Activated naive CD4-positive, alpha-beta T cell treated with anti-CD3 and anti-CD28 coated beads for 36 hours (primary cell): Measurements from ENCODE around the gene SSU72. TPM values are rescaled to one million over a fixed set of nuclear protein-coding genes. Genes with fewer than 3 reads are reported as not detected.
"Not testable (repeated sequence)": the region's sequence is repeated elsewhere in the genome, so short reads cannot be mapped to it uniquely, and the experiment has no call there.

Experiments used
- CTCF ChIA-PET: fragments of 350-600 bp; sonication (Branson Sonifier 250); formaldehyde crosslinking; loops from one replicate; lab custom pipeline; 2021; ENCODE audit warnings: antibody characterized with exemption; lab: Charles Lee
- DNase-seq: peaks from one replicate; pipeline ENCODE4 v3.0.0-alpha.2; 2020
- H3K27ac Mint-ChIP-seq: one replicate; pipeline ENCODE4 v1.8.0; 2021; ENCODE audit warnings: mild to moderate bottlenecking, mixed read lengths
- H3K27me3 Mint-ChIP-seq: one replicate; pipeline ENCODE4 v1.8.0; 2021; ENCODE audit warnings: low read depth, mixed read lengths
- H3K36me3 Mint-ChIP-seq: one replicate; pipeline ENCODE4 v1.8.0; 2021; ENCODE audit warnings: low read depth, mixed read lengths
- H3K4me1 Mint-ChIP-seq: one replicate; pipeline ENCODE4 v1.8.0; 2021; ENCODE audit warnings: low read depth, mixed read lengths
- H3K4me3 Mint-ChIP-seq: one replicate; pipeline ENCODE4 v1.8.0; 2021; ENCODE audit warnings: mild to moderate bottlenecking, moderate library complexity, mixed read lengths
- H3K9me3 Mint-ChIP-seq: one replicate; pipeline ENCODE4 v1.8.0; 2021; ENCODE audit warnings: mixed read lengths
- intact Hi-C: fragments of 100-400 bp; cut with micrococcal nuclease; formaldehyde crosslinking; loops from one replicate; pipeline ENCODE4 v1.15.1; 2023
- total RNA-seq, 2 experiments: library from RNA; stranded (reverse); gene quantifications; one replicate each; pipeline ENCODE4 v1.2.3, GENCODE V29; 2021

SSU72 gene
- total RNA-seq, 2 experiments from 2014 or later, result 91.6 to 95.9 TPM

GRCh38 chr1:1598720-1599029 lies 24.0 kb upstream of the SSU72 start:
- peaks cover 6% of the 10 kb centered on the region for H3K27me3 Mint-ChIP-seq
- peaks cover 11% of the 10 kb centered on the region for H3K4me1 Mint-ChIP-seq
- no peak for DNase-seq
- H3K9me3 Mint-ChIP-seq, result no peaks in the 10 kb centered on the region
- H3K27ac Mint-ChIP-seq, result no peak overlapping the region
- intact Hi-C loops, result no loop called here
- H3K4me3 Mint-ChIP-seq, result peak overlapping the region; percentile 73
- CTCF ChIA-PET, result no interaction called here
- no peaks in the 10 kb centered on the region for H3K36me3 Mint-ChIP-seq

- Mint-ChIP-seq H3K27me3 (peaks cover 6% of the 10 kb centered on the region), H3K9me3 (no peaks in the 10 kb centered on the region), H3K36me3 (no peaks in the 10 kb centered on the region), H3K4me1 (peaks cover 11% of the 10 kb centered on the region), H3K27ac (no peak overlapping the region), H3K4me3 (no peak overlapping the region)
- no peak for DNase-seq
- CTCF ChIA-PET, result interaction anchor here (0.6 to 1.1 kb wide), 2 partner anchors 16 to 230 kb away, joined by 4 to 5 read pairs; no protein-coding TSS in a partner anchor
- intact Hi-C loops, result no loop called here
Observed at GRCh38 chr1:1598051-1598719, 23.5 kb upstream of the SSU72 start.

GRCh38 chr1:1597275-1597930 lies 22.7 kb upstream of the SSU72 start:
- Mint-ChIP-seq H3K27ac (no peak overlapping the region), H3K9me3 (no peaks in the 10 kb centered on the region), H3K4me1 (peaks cover 11% of the 10 kb centered on the region), H3K4me3 (no peak overlapping the region), H3K27me3 (peaks cover 6% of the 10 kb centered on the region), H3K36me3 (no peaks in the 10 kb centered on the region)
- CTCF ChIA-PET, result interaction anchor here (0.6 to 1.1 kb wide), 2 partner anchors 17 to 230 kb away, joined by 4 to 5 read pairs; no protein-coding TSS in a partner anchor
- peak; percentile 27 for DNase-seq
- intact Hi-C loops, result loop anchor here (2.0 kb wide), 1 partner anchor 23 kb away; the partner anchor contains the start of gene SSU72

GRCh38 chr1:1596493-1597274 lies 22.0 kb upstream of the SSU72 start:
- Mint-ChIP-seq H3K4me3 (no peak overlapping the region), H3K36me3 (no peaks in the 10 kb centered on the region), H3K9me3 (no peaks in the 10 kb centered on the region), H3K4me1 (peaks cover 11% of the 10 kb centered on the region), H3K27ac (no peak overlapping the region), H3K27me3 (peaks cover 6% of the 10 kb centered on the region)
- DNase-seq, result no peak
- CTCF ChIA-PET, result interaction anchor here (1.1 kb wide), 1 partner anchor 17 kb away, joined by 5 read pairs; no protein-coding TSS in a partner anchor
- intact Hi-C loops, result loop anchor here (2.0 kb wide), 1 partner anchor 22 kb away; the partner anchor contains the start of gene SSU72

- H3K9me3 Mint-ChIP-seq, intact Hi-C loops, H3K4me1 Mint-ChIP-seq, H3K27me3 Mint-ChIP-seq, H3K36me3 Mint-ChIP-seq, H3K27ac Mint-ChIP-seq, DNase-seq, H3K4me3 Mint-ChIP-seq, CTCF ChIA-PET: not testable (repeated sequence)
Observed at GRCh38 chr1:1595341-1595740, 20.7 kb upstream of the SSU72 start.

GRCh38 chr1:1594602-1595260 lies 20.1 kb upstream of the SSU72 start:
- Mint-ChIP-seq H3K27me3 (peaks cover 6% of the 10 kb centered on the region), H3K4me1 (peaks cover 10% of the 10 kb centered on the region), H3K36me3 (no peaks in the 10 kb centered on the region), H3K9me3 (no peaks in the 10 kb centered on the region), H3K27ac (no peak overlapping the region), H3K4me3 (no peak overlapping the region)
- no peak for DNase-seq
- intact Hi-C loops, result no loop called here
- CTCF ChIA-PET, result interaction anchor here (0.5 kb wide), 1 partner anchor 16 kb away, joined by 3 read pairs; no protein-coding TSS in a partner anchor

- Mint-ChIP-seq H3K4me1 (peaks cover 8% of the 10 kb centered on the region), H3K27me3 (peaks cover 4% of the 10 kb centered on the region), H3K9me3 (no peaks in the 10 kb centered on the region), H3K27ac (no peak overlapping the region), H3K4me3 (no peak overlapping the region), H3K36me3 (no peaks in the 10 kb centered on the region)
- CTCF ChIA-PET, result no interaction called here
- no peak for DNase-seq
- intact Hi-C loops, result no loop called here
Observed at GRCh38 chr1:1593834-1594601, 19.4 kb upstream of the SSU72 start.

- no peaks in the 10 kb centered on the region for H3K4me1 Mint-ChIP-seq
- H3K27ac Mint-ChIP-seq, result no peak overlapping the region
- H3K27me3 Mint-ChIP-seq, result peaks cover 2% of the 10 kb centered on the region
- no peak for DNase-seq
- intact Hi-C loops, result no loop called here
- H3K9me3 Mint-ChIP-seq, result no peaks in the 10 kb centered on the region
- H3K4me3 Mint-ChIP-seq, result no peak overlapping the region
- CTCF ChIA-PET, result no interaction called here
- H3K36me3 Mint-ChIP-seq, result no peaks in the 10 kb centered on the region
Observed at GRCh38 chr1:1591452-1591851, 16.8 kb upstream of the SSU72 start.

- Mint-ChIP-seq H3K4me3 (no peak overlapping the region), H3K27me3 (peaks cover 5% of the 10 kb centered on the region), H3K9me3 (no peaks in the 10 kb centered on the region), H3K4me1 (no peaks in the 10 kb centered on the region), H3K36me3 (no peaks in the 10 kb centered on the region), H3K27ac (no peak overlapping the region)
- intact Hi-C loops, result no loop called here
- DNase-seq, result no peak
- CTCF ChIA-PET, result no interaction called here
Observed at GRCh38 chr1:1583347-1584010, 8.8 kb upstream of the SSU72 start.

GRCh38 chr1:1582585-1583346 lies 8.1 kb upstream of the SSU72 start:
- no peaks in the 10 kb centered on the region for H3K9me3 Mint-ChIP-seq
- peaks cover 5% of the 10 kb centered on the region for H3K27me3 Mint-ChIP-seq
- no peak for DNase-seq
- CTCF ChIA-PET, result no interaction called here
- H3K4me1 Mint-ChIP-seq, result no peaks in the 10 kb centered on the region
- H3K27ac Mint-ChIP-seq, result no peak overlapping the region
- intact Hi-C loops, result no loop called here
- no peaks in the 10 kb centered on the region for H3K36me3 Mint-ChIP-seq
- no peak overlapping the region for H3K4me3 Mint-ChIP-seq
